H9 (cell line): ENCODE measurements around the gene TEX11. TPM values are rescaled to one million over a fixed set of nuclear protein-coding genes. Genes with fewer than 3 reads are reported as not detected.
"Not testable (repeated sequence)": the region's sequence is repeated elsewhere in the genome, so short reads cannot be mapped to it uniquely, and the experiment has no call there.

ENCODE experiments used
- DNase-seq: peaks from one replicate; pipeline ENCODE4 v3.0.0-alpha.2; 2017
- H2AFZ ChIP-seq: one replicate; pipeline ENCODE4 v1.6.1; 2013; ENCODE audit warnings: mild to moderate bottlenecking, low read length, control low read depth, moderate library complexity
- H2AK5ac ChIP-seq: 2 replicates; pipeline ENCODE4 v1.6.1; 2013; ENCODE audit warnings: low read length, control low read depth, mixed read lengths; ENCODE audit not compliant: insufficient read length
- H2BK120ac ChIP-seq: one replicate; pipeline ENCODE4 v1.6.1; 2013; ENCODE audit warnings: low read depth, mild to moderate bottlenecking, low read length, control low read depth, inconsistent platforms; ENCODE audit not compliant: poor library complexity, severe bottlenecking
- H2BK12ac ChIP-seq: 2 replicates; pipeline ENCODE4 v1.6.1; 2013; ENCODE audit warnings: low read length, control low read depth, mixed read lengths, low read depth; ENCODE audit not compliant: insufficient read length
- H2BK15ac ChIP-seq: 2 replicates; pipeline ENCODE4 v1.6.1; 2013; ENCODE audit warnings: low read depth, low read length, control low read depth
- H2BK20ac ChIP-seq: one replicate; pipeline ENCODE4 v1.6.1; 2013; ENCODE audit warnings: low read depth, mild to moderate bottlenecking, low read length, control low read depth, inconsistent platforms; ENCODE audit not compliant: poor library complexity, severe bottlenecking
- H2BK5ac ChIP-seq: 2 replicates; pipeline ENCODE4 v1.6.1; 2013; ENCODE audit warnings: low read length, control low read depth, mixed read lengths; ENCODE audit not compliant: insufficient read length
- H3K14ac ChIP-seq: 2 replicates; pipeline ENCODE4 v1.6.1; 2013; ENCODE audit warnings: low read length, control low read depth; ENCODE audit not compliant: insufficient read depth
- H3K18ac ChIP-seq: 2 replicates; pipeline ENCODE4 v1.6.1; 2013; ENCODE audit warnings: low read depth, mild to moderate bottlenecking, mixed read lengths, low read length, control low read depth; ENCODE audit not compliant: insufficient read length
- H3K23ac ChIP-seq: 2 replicates; pipeline ENCODE4 v1.6.1; 2013; ENCODE audit warnings: low read length, control low read depth, mixed read lengths, low read depth; ENCODE audit not compliant: insufficient read length
- H3K23me2 ChIP-seq: 2 replicates; pipeline ENCODE4 v1.6.1; 2013; ENCODE audit warnings: low read depth, mild to moderate bottlenecking, mixed read lengths, low read length, control low read depth; ENCODE audit not compliant: insufficient read length, poor library complexity, severe bottlenecking
- H3K27ac ChIP-seq: 2 replicates; pipeline ENCODE4 v1.5.1; 2013; ENCODE audit warnings: low read length, control low read depth, mixed read lengths, low read depth; ENCODE audit not compliant: insufficient read length
- H3K27me3 ChIP-seq: 2 replicates; pipeline ENCODE4 v1.6.1; 2013; ENCODE audit warnings: low read length, control low read depth, inconsistent platforms; ENCODE audit not compliant: insufficient read depth
- H3K4ac ChIP-seq: 2 replicates; pipeline ENCODE4 v1.6.1; 2013; ENCODE audit warnings: low read depth, mild to moderate bottlenecking, control low read depth, inconsistent platforms, low read length, moderate library complexity
- H3K4me1 ChIP-seq: 2 replicates; pipeline ENCODE4 v1.6.1; 2013; ENCODE audit warnings: low read length, control low read depth, inconsistent platforms; ENCODE audit not compliant: insufficient read depth
- H3K4me2 ChIP-seq: 2 replicates; pipeline ENCODE4 v1.6.1; 2013; ENCODE audit warnings: low read length, control low read depth, mixed read lengths; ENCODE audit not compliant: insufficient read length, insufficient read depth
- H3K56ac ChIP-seq: 2 replicates; pipeline ENCODE4 v1.6.1; 2013; ENCODE audit warnings: low read depth, mild to moderate bottlenecking, mixed read lengths, low read length, control low read depth; ENCODE audit not compliant: insufficient read length
- H3K79me1 ChIP-seq: 2 replicates; pipeline ENCODE4 v1.6.1; 2013; ENCODE audit warnings: low read depth, mild to moderate bottlenecking, moderate library complexity, low read length, control low read depth, inconsistent platforms; ENCODE audit not compliant: insufficient read depth, poor library complexity, severe bottlenecking
- H3K79me2 ChIP-seq: 2 replicates; pipeline ENCODE4 v1.6.1; 2013; ENCODE audit warnings: low read length, control low read depth, inconsistent platforms; ENCODE audit not compliant: insufficient read depth
- H3K9ac ChIP-seq: 2 replicates; pipeline ENCODE4 v1.6.1; 2013; ENCODE audit warnings: low read length, control low read depth, mixed read lengths; ENCODE audit not compliant: insufficient read length; ENCODE audit errors: extremely low read depth
- H3K9me3 ChIP-seq: one replicate; pipeline ENCODE4 v1.6.1; 2013; ENCODE audit warnings: low read depth, low read length, inconsistent platforms; ENCODE audit not compliant: control insufficient read depth
- H3T11ph ChIP-seq: one replicate; pipeline ENCODE4 v1.6.1; 2013; ENCODE audit warnings: mild to moderate bottlenecking, low read length, control low read depth, inconsistent platforms
- H4K20me1 ChIP-seq: one replicate; pipeline ENCODE4 v1.6.1; 2013; ENCODE audit not compliant: control insufficient read depth, insufficient read length, insufficient read depth
- H4K5ac ChIP-seq: 2 replicates; pipeline ENCODE4 v1.6.1; 2013; ENCODE audit warnings: low read depth, mild to moderate bottlenecking, mixed read lengths, low read length, control low read depth; ENCODE audit not compliant: insufficient read length
- H4K8ac ChIP-seq: replicated peaks from 2 replicates; pipeline ENCODE4 v1.6.1; 2013; ENCODE audit warnings: low read length, control low read depth, mixed read lengths, low read depth; ENCODE audit not compliant: insufficient read length
- H4K91ac ChIP-seq: 2 replicates; pipeline ENCODE4 v1.6.1; 2013; ENCODE audit warnings: low read depth, mild to moderate bottlenecking, moderate library complexity, mixed read lengths, low read length, control low read depth; ENCODE audit not compliant: insufficient read length
- H3K27ac Mint-ChIP-seq, 3 experiments: 2 replicates in 2 of 3; 3 replicates in 1 of 3; pipeline ENCODE4 v1.8.0; 2020 to 2021; ENCODE audit warnings: mixed read lengths in 3 of 3, mild to moderate bottlenecking in 1 of 3, moderate library complexity in 1 of 3
- H3K27me3 Mint-ChIP-seq: 2 replicates; pipeline ENCODE4 v1.8.0; 2021; ENCODE audit warnings: low read depth, mild to moderate bottlenecking, moderate library complexity, mixed read lengths
- H3K36me3 Mint-ChIP-seq, 3 experiments: 2 replicates in 2 of 3; 3 replicates in 1 of 3; pipeline ENCODE4 v1.8.0; 2020 to 2021; ENCODE audit warnings: low read depth in 3 of 3, mixed read lengths in 3 of 3; ENCODE audit not compliant: insufficient read depth in 1 of 3
- H3K4me1 Mint-ChIP-seq, 2 experiments: 2 replicates each; pipeline ENCODE4 v1.8.0; 2020; ENCODE audit warnings: mixed read lengths in 2 of 2
- H3K4me3 Mint-ChIP-seq, 2 experiments: 2 replicates in 1 of 2; 3 replicates in 1 of 2; pipeline ENCODE4 v1.8.0; 2020 to 2021; ENCODE audit warnings: mild to moderate bottlenecking in 2 of 2, mixed read lengths in 2 of 2, moderate library complexity in 1 of 2
- H3K9me3 Mint-ChIP-seq, 2 experiments: 2 replicates in 1 of 2; 3 replicates in 1 of 2; pipeline ENCODE4 v1.8.0; 2020; ENCODE audit warnings: mild to moderate bottlenecking in 2 of 2, mixed read lengths in 2 of 2, moderate library complexity in 1 of 2
- CTCF ChIP-seq: fragments of 200-600 bp; sonication (generic); conservative IDR thresholded peaks from 3 replicates; pipeline ENCODE4 v1.8.0; 2021; ENCODE audit warnings: antibody characterized with exemption, mild to moderate bottlenecking
- WGBS: extraction: QIAGEN DNeasy Blood & Tissue Kit; methylation state at CpG from one replicate; pipeline ENCODE4 v1.1.7; 2013; ENCODE audit warnings: missing lambda C conversion rate, low lambda C conversion rate, mixed read lengths; ENCODE audit not compliant: insufficient read length; ENCODE audit errors: extremely low coverage; 5-methylcytosine and 5-hydroxymethylcytosine counted together
- total RNA-seq: library from RNA; stranded (reverse); gene quantifications from 2 replicates; pipeline ENCODE4 v1.2.1, GENCODE V29; 2021

Gene TEX11
- total RNA-seq, 1 experiment from 2014 or later: 0.22 TPM

- Histone ChIP-seq H3K9ac (no peak overlapping the region), H3K79me2 (no peaks in the 10 kb centered on the region), H3K27me3 (no peaks in the 10 kb centered on the region), H3T11ph (no peak overlapping the region), H2BK15ac (no peak overlapping the region), H3K27ac (no peak overlapping the region), H3K79me1 (no peaks in the 10 kb centered on the region), H2AFZ (no peak overlapping the region), H3K4ac (no peak overlapping the region), H3K4me1 (no peaks in the 10 kb centered on the region), H3K18ac (no peak overlapping the region), H3K9me3 (peaks cover 11% of the 10 kb centered on the region), H3K56ac (no peak overlapping the region), H4K20me1 (no peaks in the 10 kb centered on the region), H3K23me2 (no peaks in the 10 kb centered on the region), H4K91ac (no peak overlapping the region), H3K4me2 (no peak overlapping the region), H2BK120ac (no peak overlapping the region), H3K14ac (no peak overlapping the region), H3K23ac (no peak overlapping the region), H2AK5ac (no peak overlapping the region), H4K5ac (no peak overlapping the region), H2BK20ac (no peak overlapping the region), H4K8ac (no peak overlapping the region), H2BK5ac (no peak overlapping the region), H2BK12ac (no peak overlapping the region)
- no peak for DNase-seq
- Mint-ChIP-seq H3K27ac (no peak overlapping the region), H3K36me3 (peaks cover 7 to 21% (median 12%) of the 10 kb centered on the region in 3 experiments; a peak in 6 of 7 replicates), H3K4me1 (no peaks in the 10 kb centered on the region), H3K27me3 (no peaks in the 10 kb centered on the region), H3K9me3 (peaks cover 51 to 54% of the 10 kb centered on the region in 2 experiments), H3K4me3 (no peak overlapping the region)
- no peak for TF ChIP-seq CTCF
- WGBS: no CpG with 5 or more reads among the region's 4 CpGs
Measured at GRCh38 chrX:70577442-70577841, 331.1 kb downstream of the TEX11 start.

- not testable (repeated sequence) for H2BK20ac ChIP-seq, H3K27ac Mint-ChIP-seq, H4K5ac ChIP-seq, H4K91ac ChIP-seq, H3K9me3 ChIP-seq, H3K18ac ChIP-seq, H4K8ac ChIP-seq, H3K27ac ChIP-seq, H3K4me1 ChIP-seq, H2BK15ac ChIP-seq, H2AK5ac ChIP-seq, H2BK5ac ChIP-seq, H3K4me2 ChIP-seq, H2BK12ac ChIP-seq, H3K4me1 Mint-ChIP-seq, H3K9ac ChIP-seq, H2AFZ ChIP-seq, H3K23me2 ChIP-seq, H3K27me3 ChIP-seq, H3K4ac ChIP-seq, H3K79me2 ChIP-seq, H2BK120ac ChIP-seq, H3K56ac ChIP-seq, H3T11ph ChIP-seq, H3K23ac ChIP-seq, H3K4me3 Mint-ChIP-seq, H3K27me3 Mint-ChIP-seq, DNase-seq, H4K20me1 ChIP-seq, H3K14ac ChIP-seq, H3K79me1 ChIP-seq
- WGBS: no CpG with 5 or more reads among the region's 21 CpGs
- H3K9me3 Mint-ChIP-seq: peaks cover 48 to 55% of the 10 kb centered on the region in 2 experiments
- H3K36me3 Mint-ChIP-seq: peaks cover 0 to 17% (median 5%) of the 10 kb centered on the region in 3 experiments; a peak in 6 of 7 replicates
Measured at GRCh38 chrX:70569922-70570576, 338.5 kb downstream of the TEX11 start.
